ENCODE data around the gene RALY.

RALY gene

GRCh38 chr20:34078540-34078939, 84.8 kb downstream of the RALY start:
- no peak overlapping the region for H3K4me3 ChIP-seq (ENCODE audit: low read depth, low read length)
- no peak for TF ChIP-seq CTCF (IDR thresholded peaks at IDR 0.05; ENCODE audit: insufficient read depth, low read depth, low read length, missing control alignments)
- no peak for DNase-seq (ENCODE audit: low read depth)

DNA sequence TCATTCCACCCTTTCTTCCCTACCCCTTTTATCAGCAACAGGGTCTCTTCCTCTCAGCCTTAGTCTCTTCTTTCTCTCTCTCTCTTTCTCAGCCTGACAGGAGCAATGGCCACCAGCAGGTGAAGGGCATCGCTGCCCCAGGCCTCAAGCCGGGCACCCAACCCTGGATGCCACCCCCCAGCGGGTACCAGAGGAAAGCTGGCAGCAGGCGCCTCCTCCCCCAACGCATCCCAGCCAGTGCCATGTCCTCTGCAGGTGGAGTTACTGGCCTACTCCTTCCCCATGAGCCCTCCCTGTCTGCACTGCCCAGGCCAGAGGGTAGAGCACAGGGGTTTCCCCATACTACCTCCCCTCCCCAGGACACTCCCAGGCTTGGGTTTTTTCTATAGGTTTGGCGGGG, 86.1 kb downstream of the RALY start:
- no peak for DNase-seq (ENCODE audit: low read depth)
- no peak overlapping the region for H3K4me3 ChIP-seq (ENCODE audit: low read depth, low read length)
- TF ChIP-seq CTCF (IDR thresholded peaks at IDR 0.05; ENCODE audit: insufficient read depth, low read depth, low read length, missing control alignments): no peak

- TF ChIP-seq CTCF (IDR thresholded peaks at IDR 0.05; ENCODE audit: insufficient read depth, low read depth, low read length, missing control alignments): no peak
- no peak for DNase-seq (ENCODE audit: low read depth)
- H3K4me3 ChIP-seq (ENCODE audit: low read depth, low read length): no peak overlapping the region
These were observed 88.6 kb downstream of the RALY start for GRCh38 chr20:34082232-34082887.

- no peak for DNase-seq (ENCODE audit: low read depth)
- no peak for TF ChIP-seq CTCF (IDR thresholded peaks at IDR 0.05; ENCODE audit: insufficient read depth, low read depth, low read length, missing control alignments)
- no peak overlapping the region for H3K4me3 ChIP-seq (ENCODE audit: low read depth, low read length)
These were observed 89.4 kb downstream of the RALY start for GRCh38 chr20:34083137-34083536.

DNA sequence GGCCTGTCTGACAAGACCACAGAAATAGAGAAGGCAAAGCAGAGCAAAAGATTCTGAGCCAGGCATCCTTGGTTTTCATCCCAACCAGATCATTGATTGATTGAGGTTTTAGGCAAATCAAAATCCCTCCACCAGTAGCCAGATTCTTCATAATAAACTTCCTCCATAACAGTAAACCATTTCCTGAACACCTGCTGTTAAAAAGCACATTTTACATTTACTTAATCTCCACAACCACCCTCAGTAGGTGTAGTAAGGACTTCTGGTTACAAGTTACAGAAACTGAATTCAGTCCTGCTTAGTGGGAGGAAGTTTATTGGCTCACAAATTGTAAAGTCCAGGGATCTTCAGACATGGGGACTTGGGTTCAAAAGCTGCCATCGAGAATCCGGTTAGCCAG, 90.1 kb downstream of the RALY start:
- H3K4me3 ChIP-seq (ENCODE audit: low read depth, low read length): no peak overlapping the region
- no peak for TF ChIP-seq CTCF (IDR thresholded peaks at IDR 0.05; ENCODE audit: insufficient read depth, low read depth, low read length, missing control alignments)
- no peak for DNase-seq (ENCODE audit: low read depth)

GRCh38 chr20:34084227-34084923, 90.7 kb downstream of the RALY start:
- no peak overlapping the region for H3K4me3 ChIP-seq (ENCODE audit: low read depth, low read length)
- TF ChIP-seq CTCF (IDR thresholded peaks at IDR 0.05; ENCODE audit: insufficient read depth, low read depth, low read length, missing control alignments): no peak
- DNase-seq (ENCODE audit: low read depth): no peak
